C4-2B (cell line): ENCODE results near the gene IFI16.
"Not testable (repeated sequence)": the region's sequence is repeated elsewhere in the genome, so short reads cannot be mapped to it uniquely, and the experiment has no call there.

ENCODE experiments used
- H3K27ac ChIP-seq: fragments of 450-650 bp; 2 replicates; pipeline ENCODE4 v1.5.1; 2017
- ZFX ChIP-seq: fragments of 450-650 bp; IDR thresholded peaks from 2 replicates; pipeline ENCODE4 v1.6.1; 2017
- TF ChIP-seq, protein P1 (sequence below): fragments of 450-650 bp; conservative IDR thresholded peaks from 2 replicates; pipeline ENCODE4 v1.5.1; 2017; ENCODE audit warnings: mild to moderate bottlenecking

IFI16 gene

DNA sequence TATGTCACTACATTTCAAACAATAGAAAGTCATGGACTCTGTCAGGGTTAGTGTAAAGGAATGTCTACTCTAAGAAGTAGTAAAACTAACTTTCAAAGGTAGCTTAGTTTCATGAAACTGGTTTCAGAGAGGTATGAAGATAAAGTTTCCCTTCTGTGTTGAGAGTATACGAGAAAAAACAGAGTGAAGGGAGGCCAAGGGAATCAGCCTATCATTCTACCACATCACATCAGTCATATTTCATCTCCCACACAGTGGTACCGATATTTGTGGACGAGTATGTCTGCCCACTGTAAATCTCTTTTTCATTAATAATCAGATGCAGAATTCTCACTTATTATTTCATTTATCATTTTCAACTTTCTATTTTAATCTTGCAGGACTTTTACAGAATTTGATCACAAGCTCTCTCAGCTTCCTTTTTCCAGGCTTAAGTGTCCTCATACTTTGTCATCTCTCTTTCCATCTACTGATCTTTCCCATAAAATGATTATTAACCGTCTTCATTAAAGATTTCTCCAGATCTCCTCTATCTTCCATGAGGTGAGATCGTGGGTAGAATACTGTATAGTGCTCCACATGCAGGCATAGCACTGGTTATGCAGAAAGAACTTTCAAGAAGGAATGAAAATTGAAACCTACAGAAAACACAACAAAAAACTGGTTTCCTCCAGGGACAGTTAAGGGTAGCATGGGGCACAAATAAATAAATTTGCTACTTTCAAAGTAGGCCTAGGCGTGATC, 11.5 kb upstream of the IFI16 start:
- no peak for TF ChIP-seq ZFX
- TF ChIP-seq, protein P1, sequence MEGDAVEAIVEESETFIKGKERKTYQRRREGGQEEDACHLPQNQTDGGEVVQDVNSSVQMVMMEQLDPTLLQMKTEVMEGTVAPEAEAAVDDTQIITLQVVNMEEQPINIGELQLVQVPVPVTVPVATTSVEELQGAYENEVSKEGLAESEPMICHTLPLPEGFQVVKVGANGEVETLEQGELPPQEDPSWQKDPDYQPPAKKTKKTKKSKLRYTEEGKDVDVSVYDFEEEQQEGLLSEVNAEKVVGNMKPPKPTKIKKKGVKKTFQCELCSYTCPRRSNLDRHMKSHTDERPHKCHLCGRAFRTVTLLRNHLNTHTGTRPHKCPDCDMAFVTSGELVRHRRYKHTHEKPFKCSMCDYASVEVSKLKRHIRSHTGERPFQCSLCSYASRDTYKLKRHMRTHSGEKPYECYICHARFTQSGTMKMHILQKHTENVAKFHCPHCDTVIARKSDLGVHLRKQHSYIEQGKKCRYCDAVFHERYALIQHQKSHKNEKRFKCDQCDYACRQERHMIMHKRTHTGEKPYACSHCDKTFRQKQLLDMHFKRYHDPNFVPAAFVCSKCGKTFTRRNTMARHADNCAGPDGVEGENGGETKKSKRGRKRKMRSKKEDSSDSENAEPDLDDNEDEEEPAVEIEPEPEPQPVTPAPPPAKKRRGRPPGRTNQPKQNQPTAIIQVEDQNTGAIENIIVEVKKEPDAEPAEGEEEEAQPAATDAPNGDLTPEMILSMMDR = no peak
- H3K27ac ChIP-seq = no peak overlapping the region

DNA sequence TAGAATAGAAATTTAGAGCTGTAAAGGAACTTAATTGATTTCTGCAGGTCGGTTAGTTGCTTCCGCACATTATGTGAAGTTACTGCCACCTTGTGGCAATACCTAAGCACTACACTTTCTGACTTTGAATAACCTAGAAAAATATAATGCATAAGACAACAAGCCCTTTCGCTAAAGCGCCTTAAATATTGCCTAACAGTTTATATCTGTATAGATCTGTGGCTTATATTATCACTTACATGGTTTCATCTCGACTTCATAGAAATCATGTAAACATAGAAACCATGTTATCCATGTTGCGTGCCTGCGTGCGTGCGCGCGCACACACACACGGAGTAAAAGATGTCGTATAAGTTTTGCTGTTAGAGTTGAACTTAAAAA, 10.9 kb upstream of the IFI16 start:
- no peak overlapping the region for H3K27ac ChIP-seq
- TF ChIP-seq ZFX = no peak
- TF ChIP-seq, protein P1 = peak; percentile 87

DNA sequence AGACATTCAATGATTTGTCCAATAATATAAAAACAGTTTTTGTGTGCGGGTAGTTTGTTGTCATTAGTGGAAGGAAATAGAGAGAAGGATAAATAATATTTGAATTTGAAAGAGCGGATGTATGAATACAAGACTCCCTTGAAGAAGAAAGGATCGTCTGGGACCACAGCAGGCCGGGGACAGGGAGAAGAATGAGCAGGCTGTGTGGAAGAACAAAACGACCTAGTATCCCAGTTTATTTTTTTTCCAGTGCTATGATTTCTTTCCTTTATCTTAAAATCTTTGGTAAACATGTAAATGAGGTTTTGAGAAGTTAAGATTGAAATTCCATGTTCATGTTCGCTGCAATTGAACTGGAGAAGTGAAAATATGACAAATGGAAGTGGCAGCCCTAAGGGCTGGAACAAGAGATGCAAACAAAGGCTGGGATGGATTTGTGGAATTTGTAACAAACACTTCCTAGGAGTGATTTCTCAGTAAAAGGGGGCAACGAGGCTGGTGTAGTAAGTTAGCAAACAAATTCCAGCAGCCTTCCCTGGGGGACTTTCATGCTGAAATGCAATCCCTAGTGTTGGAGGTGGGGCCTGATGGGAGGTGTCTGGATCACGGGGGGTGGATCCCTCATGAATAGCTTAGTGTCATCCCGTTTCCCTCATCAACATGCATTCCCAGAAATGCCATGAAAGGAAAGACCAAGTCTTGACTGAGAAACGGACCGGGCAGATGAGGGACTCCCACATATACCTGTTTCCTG, 10.2 kb upstream of the IFI16 start:
- H3K27ac ChIP-seq = no peak overlapping the region
- TF ChIP-seq ZFX = no peak
- TF ChIP-seq, protein P1 = no peak

DNA sequence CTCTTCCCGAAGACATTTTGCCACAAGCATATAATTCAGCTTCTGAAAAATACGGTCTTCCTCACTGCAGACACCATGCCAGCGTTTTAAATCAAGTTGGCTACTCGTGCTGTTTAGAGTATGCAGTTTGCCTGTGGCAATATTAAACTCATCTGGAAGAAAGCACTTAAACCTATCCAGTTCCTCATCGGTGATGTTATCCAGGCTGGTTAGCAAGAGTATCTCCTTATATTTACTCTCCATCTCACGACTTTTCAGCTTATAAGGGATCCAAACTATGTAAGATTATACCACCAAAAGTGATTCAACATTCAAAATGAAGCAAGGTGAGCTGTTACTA, 9.7 kb upstream of the IFI16 start:
- TF ChIP-seq, protein P1 = no peak
- no peak for TF ChIP-seq ZFX
- no peak overlapping the region for H3K27ac ChIP-seq

DNA sequence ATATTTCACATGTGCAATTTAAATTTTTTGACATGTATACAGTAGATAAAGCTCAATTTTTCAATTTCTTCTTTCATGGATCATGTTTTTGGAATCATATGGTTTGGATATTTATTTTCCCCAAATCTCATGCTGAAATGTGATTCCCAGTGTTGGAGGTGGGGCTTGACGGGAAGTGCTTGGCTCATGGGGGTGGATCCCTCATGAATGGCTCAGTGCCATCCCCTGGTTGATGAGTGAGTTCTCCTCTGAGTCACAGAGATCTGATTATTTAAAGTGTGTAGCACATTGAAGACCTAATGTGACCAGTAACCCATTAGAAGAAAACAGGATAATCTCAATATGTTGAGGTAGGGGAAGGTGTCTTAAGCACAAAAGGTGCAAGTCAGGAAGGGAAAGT, 9.1 kb upstream of the IFI16 start:
- H3K27ac ChIP-seq = no peak overlapping the region

DNA sequence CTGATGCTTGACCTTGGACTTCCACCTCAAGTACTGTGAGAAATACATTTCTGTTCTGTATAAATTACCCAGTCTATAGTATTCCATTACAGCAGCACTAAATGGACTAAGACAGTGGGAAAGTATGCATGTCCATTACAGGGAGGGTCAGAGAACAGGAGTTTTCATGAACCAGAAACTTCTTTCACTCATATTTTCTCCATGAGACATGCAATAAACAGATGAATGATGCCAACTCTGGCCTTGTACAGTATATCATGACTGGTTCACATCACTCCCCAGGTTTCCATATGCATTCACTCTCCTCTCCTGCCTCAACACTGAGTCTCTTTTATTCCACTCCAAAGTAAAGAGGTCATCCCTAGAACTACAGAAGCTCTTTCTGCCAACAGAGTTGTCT, 4.5 kb upstream of the IFI16 start:
- no peak overlapping the region for H3K27ac ChIP-seq
- TF ChIP-seq, protein P1 = no peak
- TF ChIP-seq ZFX = no peak

More for the DNA sequence above, 9.1 kb upstream of the IFI16 start:
- TF ChIP-seq ZFX = no peak
- TF ChIP-seq, protein P1 = no peak

DNA sequence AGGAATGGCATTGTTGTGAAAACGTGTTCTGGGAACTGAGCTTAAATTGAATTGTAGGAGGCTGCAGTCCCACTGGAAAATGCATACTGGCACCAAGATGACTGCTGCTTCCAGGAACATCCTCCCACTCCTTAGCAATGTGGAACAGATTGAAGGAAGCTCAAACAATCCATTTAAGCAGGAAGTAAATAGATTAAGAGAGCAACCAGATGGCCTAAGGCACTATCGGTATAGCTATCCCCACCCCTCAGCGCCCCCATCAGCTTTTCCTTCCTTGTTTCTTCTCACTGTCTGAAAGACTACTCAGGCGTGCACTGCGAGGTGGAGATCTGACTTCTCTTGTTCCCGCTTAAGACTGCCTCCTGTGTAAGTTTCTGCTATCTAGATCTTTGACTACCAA, 4.0 kb upstream of the IFI16 start:
- no peak overlapping the region for H3K27ac ChIP-seq
- TF ChIP-seq, protein P1 = no peak
- no peak for TF ChIP-seq ZFX

DNA sequence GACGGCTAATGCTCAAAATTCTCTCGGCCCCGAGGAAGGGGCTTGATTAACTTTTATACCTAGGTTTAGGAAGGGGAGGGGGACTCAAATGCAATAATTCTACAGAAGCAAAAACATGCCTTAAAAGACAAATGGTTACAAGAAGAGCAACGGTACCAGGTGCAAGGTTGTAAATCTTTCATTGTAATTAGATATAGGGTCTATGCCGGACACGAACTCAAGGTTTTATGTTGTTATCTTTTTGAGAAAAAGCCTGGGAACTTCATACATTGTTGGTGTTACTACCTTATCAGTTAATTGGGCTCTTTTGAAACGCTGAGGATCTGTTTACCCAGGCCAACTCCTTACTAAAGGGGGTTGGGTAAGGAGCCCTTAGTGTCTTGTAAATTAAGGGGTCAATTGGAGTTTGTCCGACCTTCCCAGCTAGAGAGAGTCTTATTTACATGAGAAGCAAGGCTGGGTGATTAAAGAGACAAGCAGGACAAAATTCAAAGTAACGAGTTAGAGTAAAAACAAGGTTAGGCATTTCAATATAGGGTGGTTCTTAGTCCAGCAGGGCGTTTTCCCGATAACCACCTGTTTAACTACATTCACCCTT, 3.4 kb upstream of the IFI16 start:
- H3K27ac ChIP-seq = not testable (repeated sequence)
